AG04450 (cell line): Measurements from ENCODE around the gene IGSF1. TPM values are rescaled to one million over a fixed set of nuclear protein-coding genes. Genes with fewer than 3 reads are reported as not detected.

Source experiments
- CTCF ChIA-PET: fragments of 300-600, 350-600 bp; formaldehyde crosslinking; extraction: SDS; loops from one replicate; lab custom pipeline; 2022; ENCODE audit warnings: antibody characterized with exemption, inconsistent platforms; lab: Charles Lee
- POLR2A ChIA-PET: fragments of 350-600 bp; formaldehyde crosslinking; extraction: SDS; loops from one replicate; lab custom pipeline; 2021; ENCODE audit warnings: antibody characterized with exemption, inconsistent platforms; lab: Yijun Ruan, JAX
- DNase-seq: peaks from one replicate; pipeline ENCODE4 v3.0.0-alpha.2; 2011; ENCODE audit warnings: low read depth, low spot score
- H3K27ac ChIP-seq: one replicate; pipeline ENCODE4 v1.5.1; 2012; ENCODE audit warnings: low read depth, low read length, control low read depth
- H3K27me3 ChIP-seq: one replicate; pipeline ENCODE4 v1.6.0; 2012; ENCODE audit warnings: low read length; ENCODE audit not compliant: control insufficient read depth, insufficient read depth
- H3K4me3 ChIP-seq: 2 replicates; pipeline ENCODE4 v1.5.1; 2011; ENCODE audit warnings: mild to moderate bottlenecking, low read depth, low read length, control low read depth
- H3K9me3 ChIP-seq: 2 replicates; pipeline ENCODE4 v1.5.1; 2012; ENCODE audit warnings: low read length; ENCODE audit not compliant: control insufficient read depth, insufficient read depth
- CTCF ChIP-seq: IDR thresholded peaks from 2 replicates; pipeline ENCODE4 v1.5.1; 2011; ENCODE audit warnings: low read depth, low read length, control low read depth, inconsistent platforms
- polyA plus RNA-seq: library from polyadenylated mRNA; depleted of rRNA; stranded (reverse); fragments of >200 nt; gene quantifications from 2 replicates; pipeline ENCODE4 v1.2.3, GENCODE V29; 2011

IGSF1 gene
- polyA plus RNA-seq, 1 experiment = not detected

GRCh38 chrX:131239057-131239456, 50.0 kb downstream of the IGSF1 start:
- Histone ChIP-seq H3K27ac (no peak overlapping the region), H3K9me3 (no peaks in the 10 kb centered on the region), H3K27me3 (no peaks in the 10 kb centered on the region), H3K4me3 (no peak overlapping the region)
- POLR2A ChIA-PET = no interaction called here
- DNase-seq = no peak
- CTCF ChIA-PET = no interaction called here
- TF ChIP-seq CTCF = no peak

GRCh38 chrX:131237363-131237762, 51.7 kb downstream of the IGSF1 start:
- H3K4me3 ChIP-seq = no peak overlapping the region
- no peak for DNase-seq
- no peak overlapping the region for H3K27ac ChIP-seq
- CTCF ChIA-PET = no interaction called here
- H3K9me3 ChIP-seq = no peaks in the 10 kb centered on the region
- H3K27me3 ChIP-seq = no peaks in the 10 kb centered on the region
- POLR2A ChIA-PET = no interaction called here
- TF ChIP-seq CTCF = no peak

GRCh38 chrX:131235768-131236545, 53.1 kb downstream of the IGSF1 start:
- ChIA-PET CTCF (no interaction called here), POLR2A (no interaction called here)
- H3K27me3 ChIP-seq = no peaks in the 10 kb centered on the region
- H3K27ac ChIP-seq = no peak overlapping the region
- no peaks in the 10 kb centered on the region for H3K9me3 ChIP-seq
- TF ChIP-seq CTCF = no peak
- no peak for DNase-seq
- no peak overlapping the region for H3K4me3 ChIP-seq

- ChIA-PET POLR2A (no interaction called here), CTCF (no interaction called here)
- no peak for DNase-seq
- no peak for TF ChIP-seq CTCF
- Histone ChIP-seq H3K27me3 (no peaks in the 10 kb centered on the region), H3K9me3 (no peaks in the 10 kb centered on the region), H3K4me3 (no peak overlapping the region), H3K27ac (no peak overlapping the region)
Measured at GRCh38 chrX:131227608-131228007, 61.5 kb downstream of the IGSF1 start.

- no peak for TF ChIP-seq CTCF
- no peak for DNase-seq
- ChIA-PET CTCF (no interaction called here), POLR2A (no interaction called here)
- Histone ChIP-seq H3K9me3 (no peaks in the 10 kb centered on the region), H3K4me3 (no peak overlapping the region), H3K27me3 (no peaks in the 10 kb centered on the region), H3K27ac (no peak overlapping the region)
Measured at GRCh38 chrX:131226591-131226990, 62.5 kb downstream of the IGSF1 start.
